ENCODE results near the gene ZNF844.

The ZNF844 gene

DNA sequence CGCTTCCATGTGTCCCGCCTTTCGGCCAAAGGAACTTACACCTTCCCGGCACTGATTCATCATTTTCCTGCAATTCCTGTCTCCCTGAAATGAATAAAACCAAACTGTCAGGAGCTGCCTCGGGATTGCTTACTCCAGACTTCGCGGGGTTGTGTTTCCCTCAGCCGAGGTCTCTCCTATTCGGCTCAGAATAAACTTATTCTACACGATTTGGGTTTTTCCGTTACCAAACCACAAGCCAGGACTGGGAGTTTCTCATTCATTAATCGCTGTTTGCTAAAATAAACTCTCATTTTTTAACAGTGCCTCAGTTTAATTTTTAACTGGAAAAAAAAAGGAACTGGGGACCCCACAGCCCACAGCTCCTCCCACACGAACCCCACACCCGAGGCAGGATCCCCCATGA lies 12.4 kb upstream of the ZNF844 start (continued):
- TF ChIP-seq ZSCAN18 (tag by site-specific recombination; IDR thresholded peaks at IDR 0.05) (no peak), ZNF473 (tag by site-specific recombination; IDR thresholded peaks at IDR 0.05) (no peak)

DNA sequence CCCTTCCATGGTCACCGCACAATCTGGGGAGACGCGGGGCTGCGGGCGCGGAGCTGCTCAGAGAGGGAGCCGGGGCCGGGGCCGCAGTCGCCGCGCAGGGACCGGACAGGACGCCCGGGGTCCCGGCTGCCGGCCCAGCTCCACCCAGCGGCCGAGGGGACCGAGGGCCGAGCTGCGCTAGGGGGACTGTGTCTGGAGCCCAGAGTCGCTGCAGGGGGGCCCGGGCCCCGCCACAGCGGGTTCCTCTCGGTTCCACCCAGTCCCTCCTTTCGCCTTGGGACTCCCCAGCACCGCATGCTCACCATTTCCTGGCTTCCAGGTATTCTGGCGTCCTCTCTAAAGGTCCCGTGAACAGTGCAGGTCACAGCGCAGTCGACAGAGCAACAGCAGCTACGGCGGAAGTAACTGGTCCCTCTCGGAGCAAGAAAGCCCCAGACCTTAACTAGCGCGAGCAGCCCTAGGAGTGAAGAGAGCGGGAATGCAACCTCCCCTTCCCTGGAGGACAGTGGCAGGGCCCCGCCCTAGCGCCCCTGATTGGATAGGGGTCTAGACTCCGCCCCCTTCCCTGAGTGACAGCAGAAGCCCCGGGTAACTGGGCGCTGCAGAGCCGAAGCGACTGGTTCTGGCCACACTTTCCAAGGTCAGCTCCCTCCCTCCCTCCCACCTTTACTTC lies 11.9 kb upstream of the ZNF844 start, which contains the start of gene ZNF878:
ZNF878 (minus strand) TSS at position 465 of the 673 bp plus-strand sequence; CDS start at position 305, 160 bp downstream.
- Histone ChIP-seq H3K36me3 (ENCODE audit: control insufficient read depth in 2 of 2, insufficient read depth in 1 of 2, low read length in 2 of 2) (no peaks in the 10 kb centered on the region), H3K4me1 (ENCODE audit: control insufficient read depth, insufficient read depth, low read length) (no peaks in the 10 kb centered on the region), H3K27ac (ENCODE audit: extremely low read depth, low read depth, low read length) (no peak within 1 kb of the TSS), H3K9me3 (ENCODE audit: control insufficient read depth, insufficient read depth, low read depth, low read length) (no peaks in the 10 kb centered on the region), H3K4me3 (ENCODE audit: low read depth, low read length) (peak within 1 kb of the TSS; percentile 61)
- POLR2A ChIA-PET, result interaction anchor here (0.6 to 1.9 kb wide), 14 partner anchors 9 to 558 kb away, joined by 3 to 35 read pairs (median 4); partner anchors contain the start of genes ZNF136, ZNF20, ZNF433 and ZNF443
- CTCF ChIA-PET, result interaction anchor here (0.6 to 1.0 kb wide), 6 partner anchors 64 to 979 kb away, joined by 3 to 6 read pairs (median 4); no protein-coding TSS in a partner anchor
- no peak for TF ChIP-seq ZNF132 (tag by site-specific recombination; IDR thresholded peaks at IDR 0.05; ENCODE audit: borderline replicate concordance)
- TF ChIP-seq ZNF529 (tag by site-specific recombination; IDR thresholded peaks at IDR 0.05; ENCODE audit: insufficient replicate concordance), result no peak
- no peak for TF ChIP-seq ZNF202 (tag by site-specific recombination; IDR thresholded peaks at IDR 0.05; ENCODE audit: borderline replicate concordance)
- no peak for TF ChIP-seq HOXA7 (CRISPR knock-in tag; IDR thresholded peaks at IDR 0.05; ENCODE audit: borderline replicate concordance)
- TF ChIP-seq GLI2 (tag by site-specific recombination; IDR thresholded peaks at IDR 0.05; ENCODE audit: borderline replicate concordance, low read depth), result no peak
- TF ChIP-seq, protein P1, sequence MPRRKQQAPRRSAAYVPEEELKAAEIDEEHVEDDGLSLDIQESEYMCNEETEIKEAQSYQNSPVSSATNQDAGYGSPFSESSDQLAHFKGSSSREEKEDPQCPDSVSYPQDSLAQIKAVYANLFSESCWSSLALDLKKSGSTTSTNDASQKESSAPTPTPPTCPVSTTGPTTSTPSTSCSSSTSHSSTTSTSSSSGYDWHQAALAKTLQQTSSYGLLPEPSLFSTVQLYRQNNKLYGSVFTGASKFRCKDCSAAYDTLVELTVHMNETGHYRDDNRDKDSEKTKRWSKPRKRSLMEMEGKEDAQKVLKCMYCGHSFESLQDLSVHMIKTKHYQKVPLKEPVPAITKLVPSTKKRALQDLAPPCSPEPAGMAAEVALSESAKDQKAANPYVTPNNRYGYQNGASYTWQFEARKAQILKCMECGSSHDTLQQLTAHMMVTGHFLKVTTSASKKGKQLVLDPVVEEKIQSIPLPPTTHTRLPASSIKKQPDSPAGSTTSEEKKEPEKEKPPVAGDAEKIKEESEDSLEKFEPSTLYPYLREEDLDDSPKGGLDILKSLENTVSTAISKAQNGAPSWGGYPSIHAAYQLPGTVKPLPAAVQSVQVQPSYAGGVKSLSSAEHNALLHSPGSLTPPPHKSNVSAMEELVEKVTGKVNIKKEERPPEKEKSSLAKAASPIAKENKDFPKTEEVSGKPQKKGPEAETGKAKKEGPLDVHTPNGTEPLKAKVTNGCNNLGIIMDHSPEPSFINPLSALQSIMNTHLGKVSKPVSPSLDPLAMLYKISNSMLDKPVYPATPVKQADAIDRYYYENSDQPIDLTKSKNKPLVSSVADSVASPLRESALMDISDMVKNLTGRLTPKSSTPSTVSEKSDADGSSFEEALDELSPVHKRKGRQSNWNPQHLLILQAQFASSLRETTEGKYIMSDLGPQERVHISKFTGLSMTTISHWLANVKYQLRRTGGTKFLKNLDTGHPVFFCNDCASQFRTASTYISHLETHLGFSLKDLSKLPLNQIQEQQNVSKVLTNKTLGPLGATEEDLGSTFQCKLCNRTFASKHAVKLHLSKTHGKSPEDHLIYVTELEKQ (tag by site-specific recombination; IDR thresholded peaks at IDR 0.05; ENCODE audit: borderline replicate concordance), result no peak
- no peak for TF ChIP-seq ZNF133 (tag by site-specific recombination; IDR thresholded peaks at IDR 0.05)
- TF ChIP-seq, protein P2, sequence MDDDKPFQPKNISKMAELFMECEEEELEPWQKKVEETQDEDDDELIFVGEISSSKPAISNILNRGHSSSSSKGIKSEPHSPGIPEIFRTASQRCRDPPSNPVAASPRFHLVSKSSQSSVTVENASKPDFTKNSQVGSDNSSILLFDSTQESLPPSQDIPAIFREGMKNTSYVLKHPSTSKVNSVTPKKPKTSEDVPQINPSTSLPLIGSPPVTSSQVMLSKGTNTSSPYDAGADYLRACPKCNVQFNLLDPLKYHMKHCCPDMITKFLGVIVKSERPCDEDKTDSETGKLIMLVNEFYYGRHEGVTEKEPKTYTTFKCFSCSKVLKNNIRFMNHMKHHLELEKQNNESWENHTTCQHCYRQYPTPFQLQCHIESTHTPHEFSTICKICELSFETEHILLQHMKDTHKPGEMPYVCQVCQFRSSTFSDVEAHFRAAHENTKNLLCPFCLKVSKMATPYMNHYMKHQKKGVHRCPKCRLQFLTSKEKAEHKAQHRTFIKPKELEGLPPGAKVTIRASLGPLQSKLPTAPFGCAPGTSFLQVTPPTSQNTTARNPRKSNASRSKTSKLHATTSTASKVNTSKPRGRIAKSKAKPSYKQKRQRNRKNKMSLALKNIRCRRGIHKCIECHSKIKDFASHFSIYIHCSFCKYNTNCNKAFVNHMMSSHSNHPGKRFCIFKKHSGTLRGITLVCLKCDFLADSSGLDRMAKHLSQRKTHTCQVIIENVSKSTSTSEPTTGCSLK (tag by site-specific recombination; IDR thresholded peaks at IDR 0.05), result no peak
- TF ChIP-seq ZNF211 (tag by site-specific recombination; IDR thresholded peaks at IDR 0.05; ENCODE audit: low read depth), result no peak
- TF ChIP-seq, protein P3, sequence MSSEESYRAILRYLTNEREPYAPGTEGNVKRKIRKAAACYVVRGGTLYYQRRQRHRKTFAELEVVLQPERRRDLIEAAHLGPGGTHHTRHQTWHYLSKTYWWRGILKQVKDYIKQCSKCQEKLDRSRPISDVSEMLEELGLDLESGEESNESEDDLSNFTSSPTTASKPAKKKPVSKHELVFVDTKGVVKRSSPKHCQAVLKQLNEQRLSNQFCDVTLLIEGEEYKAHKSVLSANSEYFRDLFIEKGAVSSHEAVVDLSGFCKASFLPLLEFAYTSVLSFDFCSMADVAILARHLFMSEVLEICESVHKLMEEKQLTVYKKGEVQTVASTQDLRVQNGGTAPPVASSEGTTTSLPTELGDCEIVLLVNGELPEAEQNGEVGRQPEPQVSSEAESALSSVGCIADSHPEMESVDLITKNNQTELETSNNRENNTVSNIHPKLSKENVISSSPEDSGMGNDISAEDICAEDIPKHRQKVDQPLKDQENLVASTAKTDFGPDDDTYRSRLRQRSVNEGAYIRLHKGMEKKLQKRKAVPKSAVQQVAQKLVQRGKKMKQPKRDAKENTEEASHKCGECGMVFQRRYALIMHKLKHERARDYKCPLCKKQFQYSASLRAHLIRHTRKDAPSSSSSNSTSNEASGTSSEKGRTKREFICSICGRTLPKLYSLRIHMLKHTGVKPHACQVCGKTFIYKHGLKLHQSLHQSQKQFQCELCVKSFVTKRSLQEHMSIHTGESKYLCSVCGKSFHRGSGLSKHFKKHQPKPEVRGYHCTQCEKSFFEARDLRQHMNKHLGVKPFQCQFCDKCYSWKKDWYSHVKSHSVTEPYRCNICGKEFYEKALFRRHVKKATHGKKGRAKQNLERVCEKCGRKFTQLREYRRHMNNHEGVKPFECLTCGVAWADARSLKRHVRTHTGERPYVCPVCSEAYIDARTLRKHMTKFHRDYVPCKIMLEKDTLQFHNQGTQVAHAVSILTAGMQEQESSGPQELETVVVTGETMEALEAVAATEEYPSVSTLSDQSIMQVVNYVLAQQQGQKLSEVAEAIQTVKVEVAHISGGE (tag by site-specific recombination; conservative IDR thresholded peaks at IDR 0.05; ENCODE audit: low read depth), result no peak
- no peak for TF ChIP-seq ZBTB49 (tag by site-specific recombination; IDR thresholded peaks at IDR 0.05; ENCODE audit: low read depth)
- no peak for TF ChIP-seq MYNN (tag by site-specific recombination; IDR thresholded peaks at IDR 0.05; ENCODE audit: borderline replicate concordance)
- no peak for TF ChIP-seq ZNF555 (tag by site-specific recombination; conservative IDR thresholded peaks at IDR 0.05)
- TF ChIP-seq ZNF169 (tag by site-specific recombination; IDR thresholded peaks at IDR 0.05), result no peak
- TF ChIP-seq ZNF624 (tag by site-specific recombination; IDR thresholded peaks at IDR 0.05), result no peak
- TF ChIP-seq ZNF404 (tag by site-specific recombination; IDR thresholded peaks at IDR 0.05), result no peak
- TF ChIP-seq YY2 (tag by site-specific recombination; IDR thresholded peaks at IDR 0.05), result no peak
- TF ChIP-seq ZNF266 (tag by site-specific recombination; IDR thresholded peaks at IDR 0.05; ENCODE audit: low read depth), result no peak
- no peak for TF ChIP-seq ZNF138 (tag by site-specific recombination; IDR thresholded peaks at IDR 0.05; ENCODE audit: borderline replicate concordance)
- TF ChIP-seq ZNF785 (tag by site-specific recombination; IDR thresholded peaks at IDR 0.05), result no peak
